Measurements from ENCODE around the gene TREH.

The TREH gene

DNA sequence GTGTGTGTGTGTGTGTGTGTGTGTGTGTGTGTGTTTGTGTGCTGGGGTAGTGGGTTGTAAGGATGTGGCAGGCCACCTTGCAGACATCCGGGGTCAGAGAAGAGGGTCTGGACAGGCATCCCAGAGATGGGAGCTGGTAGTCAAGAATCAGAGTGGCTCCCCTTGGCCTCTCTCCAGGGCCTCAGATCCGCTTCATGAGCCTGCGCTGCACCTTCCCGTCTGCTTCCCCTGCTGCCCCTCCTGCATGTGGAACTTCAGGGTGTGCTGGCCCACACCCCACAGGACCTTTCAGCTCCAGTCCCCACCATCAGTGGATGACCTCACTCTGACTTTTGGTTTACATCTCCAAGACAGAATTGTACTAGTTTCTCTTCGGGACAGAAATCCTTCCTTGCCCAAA lies 31.2 kb downstream of the TREH start:
- no peak for DNase-seq (ENCODE audit: low read depth in 2 of 2)

GRCh38 chr11:118646393-118646792 lies 33.1 kb downstream of the TREH start:
- no peak for DNase-seq (ENCODE audit: low read depth in 2 of 2)

GRCh38 chr11:118645066-118645715 lies 34.3 kb downstream of the TREH start:
- DNase-seq (ENCODE audit: low read depth in 2 of 2) = no peak

GRCh38 chr11:118644496-118644895 lies 35.0 kb downstream of the TREH start:
- no peak for DNase-seq (ENCODE audit: low read depth in 2 of 2)

DNA sequence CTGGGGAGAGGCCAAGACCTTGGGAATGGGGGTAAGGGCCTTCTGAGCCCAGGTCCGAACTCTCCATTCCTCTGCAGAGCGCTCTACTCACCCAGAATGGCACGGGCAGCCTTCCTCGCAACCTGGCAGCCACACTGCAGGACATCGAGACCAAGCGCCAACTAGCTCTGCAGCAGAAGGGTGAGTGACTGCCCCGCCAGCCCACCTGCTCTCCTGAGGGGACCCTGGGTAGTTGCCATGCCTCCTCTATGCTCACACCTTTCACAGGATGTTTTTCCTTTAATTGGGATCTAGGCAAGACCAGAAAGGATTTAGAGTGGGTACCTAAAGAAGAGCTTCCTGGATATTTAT lies 35.5 kb downstream of the TREH start:
- no peak for DNase-seq (ENCODE audit: low read depth in 2 of 2)

DNA sequence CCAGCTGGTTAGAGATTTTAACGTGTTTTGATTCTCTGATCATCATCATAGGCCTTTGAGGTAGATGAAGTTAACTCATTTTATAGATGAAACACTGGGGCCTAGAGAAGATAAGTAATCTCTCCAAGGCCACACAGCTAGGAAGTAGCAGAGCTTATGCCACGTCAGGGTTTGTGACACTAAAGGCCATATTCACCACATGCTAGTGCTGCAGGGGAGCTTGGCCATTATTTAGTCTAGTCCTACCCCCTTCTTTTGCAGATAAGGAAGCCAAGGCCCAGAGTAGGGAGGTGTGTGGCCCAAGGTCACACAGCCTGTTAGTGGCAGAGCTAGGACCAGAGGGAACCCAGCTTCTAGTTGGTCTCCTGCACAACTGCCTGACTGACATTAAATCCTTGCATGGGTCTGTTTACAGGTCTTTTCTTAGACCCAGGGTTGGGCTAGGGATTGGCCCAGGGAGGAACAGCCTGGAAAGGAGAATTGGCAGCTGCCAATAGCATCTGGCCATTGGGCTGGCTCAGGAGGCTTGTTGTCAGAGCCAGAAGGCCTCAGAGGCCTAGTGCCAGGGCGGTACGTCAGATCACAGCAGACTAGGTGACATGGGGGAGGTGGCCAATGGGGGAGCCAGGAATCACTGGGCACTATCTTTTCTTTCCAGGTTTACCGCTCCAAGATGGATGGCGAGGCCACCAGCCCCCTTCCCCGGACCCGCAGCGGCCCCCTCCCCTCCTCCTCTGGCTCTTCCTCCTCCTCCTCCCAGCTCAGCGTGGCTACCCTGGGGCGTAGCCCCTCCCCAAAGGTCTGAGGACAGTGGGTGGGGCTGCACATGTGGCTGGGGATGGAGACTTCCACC lies 36.1 kb downstream of the TREH start:
- no peak for DNase-seq (ENCODE audit: low read depth in 2 of 2)

DNA sequence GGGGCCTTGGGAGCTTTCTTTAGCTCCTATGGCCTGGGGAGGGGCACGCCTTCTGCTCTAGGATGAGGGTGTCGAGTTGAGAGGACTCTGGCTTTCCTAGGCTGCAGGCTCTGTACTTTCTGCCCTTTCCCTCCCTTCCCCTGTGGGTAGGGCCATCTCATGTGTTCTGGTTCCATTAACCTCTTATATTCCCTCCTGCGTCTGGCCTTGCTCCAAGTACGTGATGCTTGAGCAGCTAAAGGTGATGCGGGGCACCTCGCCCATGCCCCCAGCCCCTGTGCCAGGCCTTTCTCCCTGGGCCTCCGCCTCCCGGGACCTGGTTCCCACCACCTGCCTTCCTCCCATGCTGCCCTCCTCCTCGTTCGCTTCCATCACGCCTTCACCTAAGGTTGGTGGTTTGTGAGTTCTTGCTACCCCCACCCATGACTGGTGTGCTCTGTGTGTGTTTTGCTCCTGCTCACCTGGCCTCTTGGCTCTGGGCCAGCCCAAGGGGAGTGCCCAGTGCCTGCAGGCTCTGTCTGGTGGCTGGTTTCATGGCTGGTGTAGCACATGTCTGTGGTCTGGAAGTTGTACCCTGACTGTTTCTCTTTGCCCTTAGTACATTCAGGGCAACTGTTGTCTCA lies 37.9 kb downstream of the TREH start:
- DNase-seq (ENCODE audit: low read depth in 2 of 2) = no peak

- DNase-seq (ENCODE audit: low read depth in 2 of 2) = no peak
Measured at GRCh38 chr11:118640332-118641154, 38.9 kb downstream of the TREH start.

GRCh38 chr11:118639899-118640298 lies 39.6 kb downstream of the TREH start:
- no peak for DNase-seq (ENCODE audit: low read depth in 2 of 2)

- no peak for DNase-seq (ENCODE audit: low read depth in 2 of 2)
Measured at GRCh38 chr11:118638726-118639125, 40.7 kb downstream of the TREH start.

- no peak for DNase-seq (ENCODE audit: low read depth in 2 of 2)
Measured at GRCh38 chr11:118636569-118637290, 42.7 kb downstream of the TREH start.

DNA sequence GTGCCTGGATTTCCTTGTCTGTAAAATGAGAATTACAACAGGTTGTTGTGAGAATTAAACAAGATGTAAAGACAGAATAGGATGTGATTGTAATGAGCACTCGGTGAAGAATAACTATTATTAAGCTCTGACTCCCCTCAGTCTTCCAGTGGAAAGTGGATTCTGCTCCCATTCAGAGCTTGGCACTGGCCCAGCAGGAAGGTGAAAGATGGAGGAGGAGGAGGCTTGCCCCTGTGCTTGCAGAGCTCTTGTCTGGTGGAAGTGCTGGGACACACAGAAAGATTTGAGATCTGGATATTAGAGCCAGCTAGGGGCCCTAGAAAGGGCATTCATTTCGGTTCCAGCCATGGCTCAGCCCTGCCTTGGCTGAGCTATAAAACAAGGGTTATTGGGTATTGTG lies 43.8 kb downstream of the TREH start:
- DNase-seq (ENCODE audit: low read depth in 2 of 2) = no peak

- DNase-seq (ENCODE audit: low read depth in 2 of 2) = no peak
Measured at GRCh38 chr11:118635237-118635591, 44.2 kb downstream of the TREH start.

DNA sequence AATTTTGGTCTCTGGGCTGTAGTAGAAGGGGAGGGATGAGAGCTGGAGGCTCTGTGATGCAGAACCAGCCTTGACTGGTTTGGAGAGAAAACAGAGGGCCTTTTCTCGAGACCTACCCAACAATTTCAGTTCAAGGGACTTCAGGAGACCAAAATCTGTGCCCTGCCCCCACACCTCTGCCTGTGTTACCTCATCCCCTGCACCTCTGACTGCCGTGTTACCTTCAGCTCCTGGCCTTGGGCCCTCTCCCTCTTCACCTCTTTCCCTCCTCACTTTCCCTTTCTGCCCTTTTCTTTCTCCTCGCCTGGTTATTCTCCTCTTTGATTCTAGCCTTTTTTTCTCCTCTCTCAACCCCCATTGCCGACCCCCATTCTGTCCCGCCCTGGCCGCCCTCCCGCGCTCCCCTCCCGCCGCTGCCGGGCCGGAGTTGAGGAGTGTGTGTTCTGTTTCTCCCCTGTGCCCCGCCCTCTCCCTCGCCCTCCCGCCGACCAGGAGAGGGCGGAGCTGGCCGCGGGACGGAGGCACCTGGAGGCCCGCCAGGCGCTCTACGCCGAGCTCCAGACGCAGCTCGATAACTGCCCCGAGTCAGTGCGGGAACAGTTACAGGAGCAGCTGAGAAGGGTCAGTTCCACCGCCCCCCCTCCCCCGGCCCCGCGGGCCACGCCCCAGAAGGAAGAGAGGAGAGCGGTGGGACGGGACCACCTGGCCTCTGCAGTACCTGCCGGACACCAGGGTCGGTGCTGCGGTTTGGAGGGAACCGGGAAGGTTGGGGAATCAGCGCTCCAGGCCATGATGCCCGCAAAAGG lies 44.8 kb downstream of the TREH start:
- no peak for DNase-seq (ENCODE audit: low read depth in 2 of 2)

DNA sequence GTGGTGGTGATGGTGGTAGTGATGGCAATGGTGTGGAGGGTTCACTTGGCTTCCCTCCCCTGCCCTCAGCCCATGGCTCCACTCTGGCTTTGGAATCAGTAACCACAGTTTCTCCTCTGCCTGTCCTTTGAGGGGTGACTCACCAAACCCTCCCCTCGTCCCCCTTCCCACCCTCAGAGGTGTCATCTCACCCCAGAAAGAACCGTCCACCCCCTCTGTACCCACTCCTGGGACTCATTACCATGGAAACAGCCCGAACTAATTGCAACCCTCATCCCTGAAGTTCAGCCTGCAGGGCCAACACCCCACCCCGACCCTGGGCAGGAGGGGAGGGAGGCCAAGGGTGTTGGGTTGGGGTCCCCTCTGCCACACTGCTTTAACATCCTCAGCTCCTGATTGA lies 45.5 kb downstream of the TREH start:
- no peak for DNase-seq (ENCODE audit: low read depth in 2 of 2)

- DNase-seq (ENCODE audit: low read depth in 2 of 2) = no peak
Measured at GRCh38 chr11:118633319-118633690, 46.1 kb downstream of the TREH start.

- no peak for DNase-seq (ENCODE audit: low read depth in 2 of 2)
Measured at GRCh38 chr11:118632577-118633318, 46.7 kb downstream of the TREH start.

GRCh38 chr11:118631142-118631909 lies 48.1 kb downstream of the TREH start:
- DNase-seq (ENCODE audit: low read depth in 2 of 2) = no peak
